Calu3 (cell line): ENCODE measurements around the gene SURF4. TPM values are rescaled to one million over a fixed set of nuclear protein-coding genes. Genes with fewer than 3 reads are reported as not detected.

Source experiments
- BruUV-seq: library from RNA; stranded (reverse); fragments of 400-500 nt; replicated peaks from 2 replicates; lab custom pipeline; 2021; lab: Mats Ljungman, UMichigan
- CTCF ChIA-PET: fragments of 300-600 bp; sonication (Branson Sonifier 250); formaldehyde crosslinking; loops from one replicate; lab custom pipeline; 2022; ENCODE audit warnings: antibody characterized with exemption; lab: Charles Lee
- DNase-seq: peaks from one replicate; pipeline ENCODE4 v3.0.0; 2022
- H3K27ac Mint-ChIP-seq: one replicate; pipeline ENCODE4 v1.8.0; 2022; ENCODE audit warnings: mixed read lengths; ENCODE audit not compliant: unreplicated experiment
- H3K27me3 Mint-ChIP-seq: one replicate; pipeline ENCODE4 v1.8.0; 2022; ENCODE audit warnings: mixed read lengths; ENCODE audit not compliant: unreplicated experiment
- H3K36me3 Mint-ChIP-seq: one replicate; pipeline ENCODE4 v1.8.0; 2022; ENCODE audit warnings: mild to moderate bottlenecking, moderate library complexity, mixed read lengths; ENCODE audit not compliant: insufficient read depth, unreplicated experiment
- H3K4me1 Mint-ChIP-seq: one replicate; pipeline ENCODE4 v1.8.0; 2022; ENCODE audit warnings: mild to moderate bottlenecking, low read depth, mixed read lengths; ENCODE audit not compliant: unreplicated experiment
- H3K4me3 Mint-ChIP-seq: one replicate; pipeline ENCODE4 v1.8.0; 2022; ENCODE audit warnings: mild to moderate bottlenecking, low read depth, moderate library complexity, mixed read lengths; ENCODE audit not compliant: unreplicated experiment
- H3K9me3 Mint-ChIP-seq: one replicate; pipeline ENCODE4 v1.8.0; 2022; ENCODE audit warnings: low read depth, mixed read lengths; ENCODE audit not compliant: unreplicated experiment
- intact Hi-C: fragments of 100-400 bp; cut with micrococcal nuclease; formaldehyde crosslinking; loops from one replicate; pipeline ENCODE4 v1.10.0; 2022; ENCODE audit not compliant: unreplicated experiment
- total RNA-seq: library from RNA; stranded (reverse); gene quantifications from 2 replicates; pipeline ENCODE4 v1.2.3, GENCODE V29; 2022
- TF ChIP-seq, protein P1 (sequence below): fragments of 200-600 bp; IDR thresholded peaks from one replicate; pipeline ENCODE4 v1.8.0; 2022; ENCODE audit warnings: antibody characterized with exemption; ENCODE audit not compliant: unreplicated experiment

The SURF4 gene
- total RNA-seq, 1 experiment from 2014 or later, result 129 TPM

DNA sequence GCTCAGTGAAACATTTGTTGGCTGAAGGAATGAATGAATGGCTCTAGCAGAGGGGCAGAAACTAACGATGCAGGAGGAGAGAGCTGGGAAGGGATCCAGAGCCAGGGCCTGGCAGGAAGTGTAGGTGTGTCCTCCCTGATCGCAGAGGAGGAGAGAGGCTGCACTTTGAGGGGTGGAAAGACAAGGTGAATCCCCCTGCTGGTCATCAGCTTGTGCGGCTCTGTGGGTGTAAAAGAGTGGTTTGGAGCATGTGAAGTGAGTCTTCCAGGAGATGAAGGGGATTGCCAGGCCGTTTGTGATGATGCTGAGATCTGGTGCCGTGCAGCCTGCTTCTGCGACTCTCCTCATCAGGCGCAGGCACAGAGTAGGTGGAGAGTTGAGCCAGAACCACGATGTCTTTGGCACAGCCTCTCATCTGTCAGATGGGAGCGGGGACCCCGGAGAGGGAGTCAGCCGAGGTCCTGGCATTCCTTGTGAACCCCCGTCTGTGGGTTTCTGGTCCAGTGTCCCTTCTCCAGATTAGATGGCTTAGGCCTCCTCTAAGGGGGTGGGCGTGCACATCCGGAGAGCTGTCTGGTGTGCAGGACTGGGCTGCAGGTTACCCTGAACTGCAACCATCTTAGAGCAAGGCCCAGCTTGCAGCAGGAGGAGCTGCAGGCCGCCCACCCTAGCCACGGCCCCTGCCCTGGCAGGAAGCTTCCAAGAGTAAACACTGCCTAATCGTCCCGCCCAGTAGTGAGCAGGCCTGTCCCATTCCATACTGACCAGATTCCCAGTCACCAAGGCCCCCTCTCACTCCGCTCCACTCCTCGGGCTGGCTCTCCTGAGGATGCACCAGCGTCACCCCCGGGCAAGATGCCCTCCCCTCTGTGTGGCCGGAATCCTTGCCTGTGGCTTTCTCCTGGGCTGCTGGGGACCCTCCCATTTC lies 46.0 kb upstream of the SURF4 start, which contains the start of gene ADAMTS13:
Gene ADAMTS13 (plus strand): TSS at position 753 of the 928 bp plus-strand sequence. CDS start 77 bp downstream, at position 830.
- Mint-ChIP-seq H3K4me1 (peaks cover 20% of the 10 kb centered on the region), H3K27me3 (no peaks in the 10 kb centered on the region), H3K4me3 (no peak within 1 kb of the TSS), H3K9me3 (no peaks in the 10 kb centered on the region), H3K27ac (no peak within 1 kb of the TSS), H3K36me3 (peaks cover 34% of the 10 kb centered on the region)
- intact Hi-C loops, result no loop called here
- TF ChIP-seq, protein P1, sequence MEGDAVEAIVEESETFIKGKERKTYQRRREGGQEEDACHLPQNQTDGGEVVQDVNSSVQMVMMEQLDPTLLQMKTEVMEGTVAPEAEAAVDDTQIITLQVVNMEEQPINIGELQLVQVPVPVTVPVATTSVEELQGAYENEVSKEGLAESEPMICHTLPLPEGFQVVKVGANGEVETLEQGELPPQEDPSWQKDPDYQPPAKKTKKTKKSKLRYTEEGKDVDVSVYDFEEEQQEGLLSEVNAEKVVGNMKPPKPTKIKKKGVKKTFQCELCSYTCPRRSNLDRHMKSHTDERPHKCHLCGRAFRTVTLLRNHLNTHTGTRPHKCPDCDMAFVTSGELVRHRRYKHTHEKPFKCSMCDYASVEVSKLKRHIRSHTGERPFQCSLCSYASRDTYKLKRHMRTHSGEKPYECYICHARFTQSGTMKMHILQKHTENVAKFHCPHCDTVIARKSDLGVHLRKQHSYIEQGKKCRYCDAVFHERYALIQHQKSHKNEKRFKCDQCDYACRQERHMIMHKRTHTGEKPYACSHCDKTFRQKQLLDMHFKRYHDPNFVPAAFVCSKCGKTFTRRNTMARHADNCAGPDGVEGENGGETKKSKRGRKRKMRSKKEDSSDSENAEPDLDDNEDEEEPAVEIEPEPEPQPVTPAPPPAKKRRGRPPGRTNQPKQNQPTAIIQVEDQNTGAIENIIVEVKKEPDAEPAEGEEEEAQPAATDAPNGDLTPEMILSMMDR, result no peak
- CTCF ChIA-PET, result no interaction called here
- no peak for DNase-seq
- no TSS peak for BruUV-seq

DNA sequence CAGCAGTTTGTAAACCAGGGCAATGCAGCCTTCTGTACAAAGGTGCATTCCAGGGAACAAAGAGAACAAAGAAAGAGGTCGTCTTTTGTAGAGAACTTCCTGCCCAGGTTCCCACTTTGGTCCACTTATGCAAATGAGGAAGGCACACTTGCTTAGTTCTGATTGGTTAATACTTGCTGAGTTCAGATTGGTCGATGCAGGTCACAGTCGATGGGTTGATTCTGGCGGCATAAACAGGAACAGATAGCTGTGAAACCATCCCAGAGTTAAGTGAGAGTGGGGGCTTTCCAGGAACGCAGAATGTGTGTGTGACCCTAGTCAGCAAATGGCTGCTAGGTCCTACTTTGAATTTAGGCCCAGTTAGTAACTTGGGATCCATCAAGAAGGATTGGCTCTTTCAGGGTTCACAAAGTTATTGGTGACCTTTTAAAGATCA lies 44.5 kb upstream of the SURF4 start:
- no TSS peak for BruUV-seq
- CTCF ChIA-PET, result no interaction called here
- H3K4me3 Mint-ChIP-seq, result no peak overlapping the region
- no peak for DNase-seq
- no peaks in the 10 kb centered on the region for H3K9me3 Mint-ChIP-seq
- H3K4me1 Mint-ChIP-seq, result peaks cover 20% of the 10 kb centered on the region
- intact Hi-C loops, result no loop called here
- peaks cover 37% of the 10 kb centered on the region for H3K36me3 Mint-ChIP-seq
- H3K27ac Mint-ChIP-seq, result no peak overlapping the region
- TF ChIP-seq, protein P1, result no peak
- no peaks in the 10 kb centered on the region for H3K27me3 Mint-ChIP-seq

DNA sequence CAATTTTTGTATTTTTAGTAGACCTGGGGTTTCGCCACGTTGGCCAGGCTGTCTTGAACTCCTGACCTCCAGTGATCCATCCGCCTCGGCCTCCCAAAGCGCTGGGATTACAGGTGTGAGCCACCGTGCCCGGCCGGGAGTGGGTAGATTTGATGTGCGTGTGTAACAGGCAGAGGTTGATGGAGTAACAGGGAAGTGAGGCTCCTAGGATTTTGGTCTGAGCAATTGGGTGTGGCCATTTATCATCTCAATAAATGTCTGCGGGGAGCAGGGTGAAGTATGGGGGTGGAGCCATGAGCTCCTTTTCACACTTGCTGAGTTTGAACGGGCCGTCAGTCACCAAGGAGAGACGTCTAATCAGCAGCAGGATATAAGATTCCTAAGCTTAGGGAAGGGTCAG lies 43.1 kb upstream of the SURF4 start:
- no peaks in the 10 kb centered on the region for H3K9me3 Mint-ChIP-seq
- intact Hi-C loops, result no loop called here
- H3K27me3 Mint-ChIP-seq, result no peaks in the 10 kb centered on the region
- no peak for DNase-seq
- peaks cover 41% of the 10 kb centered on the region for H3K36me3 Mint-ChIP-seq
- peak overlapping the region; percentile 92 for H3K4me3 Mint-ChIP-seq
- TF ChIP-seq, protein P1, result no peak
- CTCF ChIA-PET, result no interaction called here
- BruUV-seq, result no TSS peak
- peak overlapping the region; percentile 87 for H3K27ac Mint-ChIP-seq
- peaks cover 20% of the 10 kb centered on the region for H3K4me1 Mint-ChIP-seq

DNA sequence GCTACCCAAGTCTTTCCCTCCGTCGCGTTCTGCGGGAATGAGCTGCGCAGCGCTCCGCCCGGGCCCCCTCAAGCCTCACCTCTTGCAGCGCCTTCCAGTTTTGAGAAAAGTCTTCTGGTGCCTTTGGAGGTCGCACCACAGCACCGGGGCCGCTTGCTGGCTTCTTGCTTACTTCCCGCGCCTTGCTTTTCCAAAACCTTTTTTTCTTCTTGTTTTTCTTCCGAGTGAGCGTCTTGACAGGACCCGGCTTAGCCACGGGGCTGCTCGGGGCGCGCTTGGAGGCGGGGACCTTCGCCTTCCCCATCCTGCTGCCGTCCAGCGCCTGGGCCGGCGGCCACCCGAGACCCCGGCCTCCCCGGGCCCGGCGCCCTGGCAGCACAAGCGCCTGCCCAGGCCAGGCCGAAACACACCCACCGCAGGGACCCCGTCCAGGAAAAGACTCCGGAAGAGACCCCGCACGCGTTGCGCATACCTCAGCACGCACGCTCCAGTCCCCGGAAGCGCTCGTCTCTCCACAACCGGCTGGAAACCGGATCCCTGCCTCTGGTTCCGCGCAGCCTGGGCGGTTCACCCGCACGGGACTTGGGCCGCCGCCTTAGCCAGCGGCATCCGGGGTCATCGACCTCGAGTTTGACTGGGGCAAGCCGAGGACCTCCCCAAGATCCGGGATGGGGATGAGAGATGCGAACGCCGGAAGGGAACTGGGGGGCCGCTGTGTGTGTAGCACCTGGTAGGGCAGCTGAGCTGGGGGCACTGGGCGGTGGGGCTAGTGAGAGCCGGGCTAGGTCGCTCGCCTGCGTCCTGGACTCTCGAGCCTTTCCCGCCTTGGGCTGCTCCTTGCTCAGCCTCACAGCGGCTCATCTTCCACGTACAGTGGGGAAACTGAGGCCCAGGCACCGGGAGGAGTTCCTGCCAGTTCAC lies 41.9 kb upstream of the SURF4 start, which contains the start of gene REXO4:
Gene REXO4 (minus strand): TSS at position 470 of the 921 bp plus-strand sequence. CDS start 166 bp downstream, at position 304.
- no peaks in the 10 kb centered on the region for H3K9me3 Mint-ChIP-seq
- TSS peak; percentile 65 for BruUV-seq
- peaks cover 47% of the 10 kb centered on the region for H3K36me3 Mint-ChIP-seq
- CTCF ChIA-PET, result no interaction called here
- peaks cover 20% of the 10 kb centered on the region for H3K4me1 Mint-ChIP-seq
- TF ChIP-seq, protein P1, result no peak
- H3K27me3 Mint-ChIP-seq, result no peaks in the 10 kb centered on the region
- peak; percentile 81 for DNase-seq
- peak within 1 kb of the TSS; percentile 87 for H3K27ac Mint-ChIP-seq
- peak within 1 kb of the TSS; percentile 92 for H3K4me3 Mint-ChIP-seq
- intact Hi-C loops, result no loop called here
